Measurements from ENCODE around the gene CHDH.

Gene CHDH, protein sequence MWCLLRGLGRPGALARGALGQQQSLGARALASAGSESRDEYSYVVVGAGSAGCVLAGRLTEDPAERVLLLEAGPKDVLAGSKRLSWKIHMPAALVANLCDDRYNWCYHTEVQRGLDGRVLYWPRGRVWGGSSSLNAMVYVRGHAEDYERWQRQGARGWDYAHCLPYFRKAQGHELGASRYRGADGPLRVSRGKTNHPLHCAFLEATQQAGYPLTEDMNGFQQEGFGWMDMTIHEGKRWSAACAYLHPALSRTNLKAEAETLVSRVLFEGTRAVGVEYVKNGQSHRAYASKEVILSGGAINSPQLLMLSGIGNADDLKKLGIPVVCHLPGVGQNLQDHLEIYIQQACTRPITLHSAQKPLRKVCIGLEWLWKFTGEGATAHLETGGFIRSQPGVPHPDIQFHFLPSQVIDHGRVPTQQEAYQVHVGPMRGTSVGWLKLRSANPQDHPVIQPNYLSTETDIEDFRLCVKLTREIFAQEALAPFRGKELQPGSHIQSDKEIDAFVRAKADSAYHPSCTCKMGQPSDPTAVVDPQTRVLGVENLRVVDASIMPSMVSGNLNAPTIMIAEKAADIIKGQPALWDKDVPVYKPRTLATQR

DNA sequence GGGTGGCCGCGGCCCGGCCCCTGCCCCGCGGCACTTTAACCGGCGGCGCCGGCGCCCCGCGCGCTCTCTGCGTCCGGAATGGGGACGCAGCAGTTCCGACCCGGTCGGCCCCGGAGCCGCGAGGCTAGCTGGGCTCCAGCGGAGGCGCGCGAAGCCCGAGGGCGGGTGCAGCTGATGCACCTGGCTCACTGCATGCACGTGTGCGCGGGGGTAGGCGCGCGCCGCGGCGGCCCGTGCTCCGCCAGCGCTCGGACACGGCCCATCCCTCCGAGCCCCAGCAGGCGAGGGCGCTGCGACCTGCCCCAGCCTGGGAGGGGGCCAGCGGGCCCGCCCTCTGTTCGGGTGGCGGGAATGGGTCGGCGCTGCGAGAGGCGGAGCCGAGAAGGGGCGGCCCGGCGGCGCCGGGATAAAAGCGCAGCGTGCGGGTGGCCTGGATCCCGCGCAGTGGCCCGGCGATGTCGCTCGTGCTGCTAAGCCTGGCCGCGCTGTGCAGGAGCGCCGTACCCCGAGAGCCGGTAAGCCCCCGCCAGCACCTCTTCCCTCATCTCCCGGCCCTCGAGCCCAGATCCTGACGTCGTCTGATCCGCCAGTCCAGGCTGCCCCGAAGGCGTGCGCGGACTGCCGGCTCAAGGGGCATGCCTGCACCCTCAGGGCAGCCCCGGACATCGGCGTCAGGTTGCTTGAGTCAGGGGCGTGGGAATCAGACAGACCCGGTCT is at the start of gene CHDH, which contains the start of gene IL17RB:
Gene CHDH (minus strand): TSS at position 286 of the 717 bp plus-strand sequence. CDS start 22,411 bp downstream, outside the sequence.
Gene IL17RB (plus strand): TSS at position 435 of the 717 bp plus-strand sequence. CDS start 21 bp downstream, at position 456.
- no peak for DNase-seq

DNA sequence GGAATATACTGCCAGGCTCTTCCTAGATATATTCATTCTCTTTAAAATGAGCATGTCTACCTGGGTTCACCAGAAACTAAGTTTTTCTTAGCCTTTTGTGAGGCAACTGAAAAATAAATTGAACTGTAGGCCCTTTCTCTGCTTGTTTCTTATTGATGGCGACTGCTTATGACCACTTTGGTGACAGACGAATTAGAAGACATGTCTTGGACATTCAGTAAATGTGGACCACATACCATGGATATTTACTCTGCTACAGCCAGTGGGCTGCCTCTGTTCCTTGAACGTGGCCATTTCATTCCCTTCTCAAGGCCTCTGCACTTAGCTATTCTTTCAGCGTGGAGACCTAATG is 46.0 kb upstream of the CHDH start:
- DNase-seq: no peak

DNA sequence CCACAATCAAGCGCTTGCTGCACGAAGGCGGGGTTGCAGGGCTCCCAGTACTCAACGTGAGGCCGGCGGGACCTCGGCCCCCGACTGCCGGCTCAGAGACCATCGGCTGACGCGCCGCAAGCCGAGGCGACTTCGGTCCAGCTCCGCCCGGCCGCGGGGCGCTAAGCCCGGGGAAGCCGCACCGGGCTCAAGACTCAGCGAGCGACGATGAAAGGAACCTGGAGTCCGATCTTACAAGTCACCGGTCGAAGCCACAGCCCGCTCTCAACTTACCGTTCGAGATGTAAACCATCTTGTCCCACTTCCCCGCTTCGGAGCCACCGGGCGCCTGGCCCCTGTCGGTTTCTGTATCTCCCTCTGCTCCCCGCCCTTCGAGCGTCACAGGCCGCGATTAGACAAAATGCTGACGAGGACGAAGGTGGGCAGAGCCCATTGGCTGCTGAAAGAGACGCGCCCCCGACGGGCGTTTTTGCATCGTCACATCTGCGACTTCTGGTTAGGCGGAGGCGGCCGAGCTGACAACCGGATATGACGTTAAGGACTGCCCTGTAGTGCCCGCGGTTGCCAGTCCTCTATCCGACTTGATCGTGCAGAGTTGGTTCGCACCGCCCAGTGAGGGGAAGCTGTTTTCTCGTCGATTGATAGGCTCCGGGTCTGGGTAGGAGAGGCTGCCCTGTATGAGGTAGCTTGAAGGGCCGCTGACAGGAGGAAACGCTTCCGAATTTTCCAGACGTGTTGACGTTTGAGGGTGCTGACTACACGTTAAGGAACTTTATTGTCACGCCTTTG is 45.5 kb upstream of the CHDH start, which contains the start of gene SELENOK:
Gene SELENOK (minus strand): TSS at position 363 of the 789 bp plus-strand sequence.
- peak; percentile 96 for DNase-seq

DNA sequence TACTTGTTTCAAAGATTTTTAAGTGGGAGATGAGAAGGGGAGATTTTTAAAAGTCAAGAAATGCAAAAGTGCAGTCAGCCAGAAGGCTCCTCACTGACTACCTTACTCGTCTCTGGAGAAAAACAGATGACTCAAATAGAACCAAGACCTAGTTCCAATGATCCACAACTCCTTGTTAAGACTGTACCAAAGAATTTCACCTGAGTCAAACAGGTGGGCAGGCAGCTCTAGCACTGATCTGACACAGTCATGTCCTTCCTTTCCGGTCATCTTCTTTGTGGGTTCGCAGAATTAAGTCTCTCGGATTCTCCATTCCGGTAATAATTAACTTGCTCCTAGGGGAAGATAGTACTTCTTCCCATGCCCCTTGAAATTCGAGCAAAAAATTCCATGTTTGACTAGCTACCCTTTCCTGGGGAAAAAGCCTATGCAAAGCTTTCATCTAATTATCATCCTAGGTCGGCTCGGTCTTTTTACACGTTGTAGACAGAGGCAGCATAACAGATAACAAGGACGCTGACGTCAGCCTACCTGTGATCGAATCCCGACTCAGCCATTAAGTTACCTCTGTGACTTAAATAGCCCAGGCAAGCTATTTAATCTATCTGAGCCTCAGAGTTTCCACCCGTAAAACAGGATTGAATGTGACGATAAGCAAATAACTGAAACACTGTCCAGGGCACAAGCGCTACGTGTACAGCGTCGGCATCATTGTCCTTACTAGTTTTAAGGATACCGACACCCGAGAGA is 44.7 kb upstream of the CHDH start:
- DNase-seq: no peak

DNA sequence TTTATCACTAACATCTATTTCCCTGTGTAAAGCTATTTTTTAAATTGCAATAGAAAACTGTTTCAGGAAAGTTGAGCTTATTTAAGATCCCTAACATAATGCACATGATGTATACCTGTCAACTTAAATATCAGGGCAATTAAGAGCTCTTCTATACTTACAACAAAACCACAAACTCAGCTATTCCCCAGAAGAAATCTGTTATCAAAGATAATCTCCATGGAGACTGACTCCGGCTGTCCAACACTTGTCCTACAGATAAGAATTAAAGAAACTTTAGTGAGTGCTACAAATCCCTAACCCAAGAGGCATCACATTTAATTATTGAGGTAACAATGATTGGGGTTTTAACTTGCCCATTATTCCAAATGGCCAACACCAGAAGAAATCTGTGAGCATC is 42.0 kb upstream of the CHDH start:
- DNase-seq: no peak

DNA sequence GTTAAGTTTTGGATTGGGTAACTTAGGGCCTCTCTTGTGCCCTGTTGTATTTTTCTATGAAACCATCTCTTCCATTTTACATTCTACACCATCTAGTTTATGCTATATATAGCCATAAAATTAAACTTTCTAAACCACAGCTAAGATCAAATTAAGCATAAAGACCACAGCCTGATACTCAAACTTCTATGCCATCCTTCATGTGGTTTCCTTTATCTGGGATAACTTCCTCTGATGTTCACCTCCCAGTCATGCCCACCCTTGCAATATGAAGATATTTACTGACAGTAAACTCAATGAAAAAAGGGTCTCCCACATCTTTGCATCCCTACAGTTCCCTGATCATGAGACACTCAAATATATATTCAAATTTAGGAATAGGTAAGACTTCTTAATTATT is 41.2 kb upstream of the CHDH start:
- no peak for DNase-seq

DNA sequence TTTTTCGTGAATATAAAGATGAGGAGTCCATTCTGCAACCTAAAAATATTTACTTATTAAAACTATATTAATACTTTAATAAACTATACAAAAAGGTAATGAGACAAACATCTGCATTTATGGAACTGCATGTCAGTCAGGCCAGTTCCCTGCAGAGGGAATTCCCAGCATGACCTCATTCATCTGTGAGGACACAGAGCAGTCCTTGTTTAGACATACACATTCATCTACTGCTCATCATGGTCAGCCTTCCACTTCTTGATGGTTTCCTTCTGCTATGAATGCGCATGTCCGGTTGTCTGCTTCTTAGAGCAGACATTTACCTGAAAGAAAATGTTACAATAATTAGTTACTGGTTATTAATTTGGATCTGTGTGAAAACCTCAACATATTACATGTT is 39.0 kb upstream of the CHDH start:
- DNase-seq: no peak

DNA sequence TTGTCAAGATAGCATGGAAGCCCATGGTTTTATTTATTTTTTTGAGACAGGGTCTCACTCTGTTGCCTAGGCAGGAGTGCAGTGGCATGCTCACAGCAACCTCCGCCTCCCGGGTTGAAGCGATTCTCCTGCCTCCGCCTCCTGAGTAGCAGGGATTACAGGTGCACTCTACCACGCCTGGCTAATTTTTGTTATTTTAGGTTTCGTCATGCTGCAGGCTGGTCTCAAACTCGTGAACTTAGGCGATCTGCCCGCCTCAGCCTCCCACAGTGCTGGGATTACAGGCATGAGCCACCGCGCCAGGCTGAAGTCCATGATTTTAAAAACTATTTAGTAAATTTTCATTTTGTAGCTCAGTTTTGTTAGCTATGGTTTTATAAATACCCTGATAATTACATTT is 38.4 kb upstream of the CHDH start:
- DNase-seq: no peak

DNA sequence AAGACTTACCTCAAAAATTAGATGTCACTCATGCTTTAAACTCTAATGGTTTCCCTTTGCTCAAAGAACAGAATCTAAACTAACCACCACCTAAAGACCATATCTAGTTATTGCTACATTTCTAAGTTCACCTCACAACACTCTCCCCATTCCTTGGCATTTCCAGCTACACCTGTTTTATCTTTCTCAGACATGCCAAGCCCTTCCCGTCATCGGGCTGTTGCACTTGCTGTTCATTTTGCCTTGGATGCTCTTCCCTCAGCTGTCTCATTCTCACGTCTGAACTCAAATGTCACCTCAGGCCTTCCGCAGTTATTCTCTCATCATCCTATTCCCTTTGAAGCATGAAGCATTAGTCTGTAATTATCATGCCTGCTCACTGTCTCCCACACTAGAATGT is 36.8 kb upstream of the CHDH start:
- no peak for DNase-seq

DNA sequence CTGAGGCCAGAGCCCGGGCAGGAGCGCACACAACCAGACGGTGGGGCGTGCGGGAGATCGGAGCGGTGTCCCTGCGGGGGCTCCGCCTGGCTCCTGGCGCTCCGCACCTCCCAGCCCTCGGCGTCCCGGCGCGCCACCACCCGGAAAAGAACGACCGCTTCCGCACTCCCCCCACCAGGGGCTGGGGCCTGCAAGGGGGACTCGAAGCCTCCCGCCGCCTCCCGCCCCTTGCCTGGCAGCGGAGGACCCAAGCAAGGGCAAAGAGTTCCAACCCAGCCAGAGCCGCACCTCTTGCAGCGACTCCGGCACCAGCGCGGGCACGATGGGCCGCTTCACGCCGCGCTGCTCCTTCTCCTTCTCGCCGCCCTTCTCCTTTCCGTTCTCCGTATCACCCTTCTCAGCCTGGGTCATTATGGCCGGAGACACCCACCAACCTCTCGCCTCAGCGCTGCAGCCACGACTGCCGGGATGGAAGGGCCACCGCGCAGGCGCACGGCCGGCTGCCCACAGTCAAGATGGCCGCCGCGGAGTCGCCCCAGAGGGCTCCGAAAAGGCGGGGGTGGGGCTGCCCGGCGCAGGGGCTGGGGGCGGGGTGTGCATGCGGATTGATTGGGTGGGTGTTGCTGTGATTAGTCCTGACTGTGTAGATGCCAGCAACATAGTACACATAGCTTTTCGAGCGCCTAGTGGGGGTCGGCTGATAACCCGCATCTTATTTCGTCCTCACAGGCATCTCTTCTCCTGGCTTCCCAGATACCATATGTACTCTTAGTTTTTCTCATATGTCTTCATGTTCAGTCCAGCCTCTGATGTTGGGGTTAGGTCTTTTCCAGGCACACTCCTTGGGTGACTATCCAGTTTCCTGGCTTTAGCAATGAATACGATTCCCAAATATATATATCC is 35.7 kb upstream of the CHDH start, which contains the start of gene ACTR8:
Gene ACTR8 (minus strand): TSS at position 462 of the 903 bp plus-strand sequence. CDS start 51 bp downstream, at position 411.
- DNase-seq: peak; percentile 73

DNA sequence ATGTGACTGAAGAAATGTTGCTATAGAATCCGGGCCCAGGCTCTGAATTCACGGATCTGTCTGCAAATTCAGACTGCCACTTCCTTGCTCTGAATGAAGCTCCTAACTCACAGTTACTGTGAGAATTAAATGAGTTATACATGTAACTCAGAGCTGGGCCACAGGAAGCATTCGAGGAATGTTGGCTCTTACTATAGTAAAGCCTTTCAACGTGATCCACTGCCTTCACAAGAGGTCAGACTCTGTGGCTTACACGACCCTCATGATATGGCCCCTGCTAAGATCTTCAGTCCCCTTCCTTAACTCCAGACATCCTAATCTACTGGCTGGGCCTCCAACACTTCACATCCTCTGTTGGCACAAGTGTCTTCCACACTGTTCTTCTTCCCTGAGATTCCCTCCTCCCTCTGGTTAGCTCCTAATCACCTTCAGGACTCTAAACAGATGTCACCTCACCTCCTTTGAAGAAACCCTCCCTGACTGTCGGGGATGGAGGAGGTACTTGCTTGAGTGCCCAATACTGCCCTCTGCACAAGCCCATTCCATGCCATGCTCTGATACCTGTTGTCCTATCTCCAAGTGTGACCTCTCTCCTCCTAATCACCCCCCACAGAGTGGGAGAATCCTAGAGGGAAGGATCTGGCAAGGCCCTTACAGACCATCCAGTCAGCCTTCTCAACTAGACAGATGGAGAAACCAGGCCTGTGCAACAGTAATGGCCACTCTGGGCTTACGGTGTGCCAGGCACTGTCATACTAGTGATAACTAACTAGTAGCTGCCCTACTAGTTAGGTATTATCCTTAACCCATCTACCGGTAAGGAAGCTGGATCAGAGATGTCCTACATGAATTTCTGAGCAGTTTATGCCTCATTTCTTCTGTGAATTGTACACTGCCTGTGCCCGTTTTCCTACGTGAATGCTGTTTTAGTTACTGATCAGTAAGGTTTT is 34.5 kb upstream of the CHDH start:
- no peak for DNase-seq

DNA sequence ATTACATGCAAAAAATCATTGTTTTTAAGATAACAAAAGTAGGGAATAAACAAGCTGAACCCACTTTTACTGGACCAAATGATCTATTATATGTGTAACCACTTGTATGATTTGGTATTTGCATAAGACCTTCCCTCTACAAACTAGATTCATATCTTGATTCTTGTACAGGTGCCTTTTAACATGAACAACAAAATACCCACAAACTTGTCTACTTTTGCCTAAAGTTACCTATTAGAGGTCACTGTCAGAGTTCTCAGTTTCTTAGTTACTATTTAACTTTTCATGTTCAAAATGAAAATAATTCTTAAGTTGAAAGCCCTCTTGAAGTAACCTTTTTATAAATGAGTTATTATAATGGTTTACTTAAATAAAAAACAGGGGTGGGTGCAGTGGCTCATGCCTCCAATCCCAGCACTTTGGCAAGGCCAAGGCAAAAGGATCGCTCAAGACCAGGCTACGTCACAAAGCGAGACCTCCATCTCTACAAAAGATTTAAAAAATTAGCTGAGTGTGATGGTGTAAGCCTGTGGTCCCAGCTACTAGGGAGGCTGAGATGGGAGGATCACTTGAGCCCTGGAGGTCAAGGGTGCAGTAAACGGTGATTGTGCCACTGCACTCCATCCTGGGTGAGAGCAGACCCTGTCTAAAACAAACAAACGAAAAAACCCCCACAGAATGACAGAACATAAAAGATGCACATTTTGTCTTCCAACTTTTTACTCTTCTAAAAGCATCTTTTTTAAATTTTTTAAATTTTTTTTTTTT is 19.7 kb upstream of the CHDH start:
- no peak for DNase-seq

DNA sequence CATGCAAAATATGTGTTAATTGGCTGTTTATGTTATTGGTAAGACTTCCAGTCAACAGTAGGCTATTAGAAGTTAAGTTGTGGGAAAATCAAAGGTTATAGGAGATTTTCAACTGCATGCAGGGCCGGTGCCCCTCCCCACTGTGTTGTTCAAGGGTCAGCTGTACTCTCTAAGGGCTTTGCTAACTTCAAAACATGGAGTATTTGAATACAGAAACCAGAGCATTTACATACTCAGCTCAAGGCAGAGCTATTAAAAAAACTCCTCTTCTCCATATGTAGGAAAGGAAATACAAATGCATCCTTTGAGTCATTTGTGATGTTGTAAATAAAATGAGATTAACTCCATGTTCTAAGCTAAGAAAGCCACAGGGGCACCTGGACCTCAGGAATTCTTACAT is 16.9 kb upstream of the CHDH start:
- no peak for DNase-seq

DNA sequence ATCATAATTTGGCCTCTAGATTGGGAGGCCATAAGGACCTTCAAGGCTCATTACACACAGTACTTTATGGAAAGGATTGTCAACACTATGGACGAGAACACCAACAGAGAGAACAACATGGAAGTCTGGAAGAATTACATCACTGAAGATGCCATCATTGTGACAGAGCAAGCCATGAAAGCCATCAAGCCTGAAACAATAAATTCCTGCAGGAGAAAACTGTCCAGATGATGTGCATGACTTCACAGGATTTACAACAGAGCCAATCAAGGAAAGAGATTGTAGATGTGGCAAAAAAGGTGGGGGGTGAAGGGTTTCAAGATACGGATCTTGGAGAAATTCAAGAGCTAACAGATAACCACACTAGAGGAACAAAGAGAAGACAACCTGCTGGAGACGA is 16.0 kb upstream of the CHDH start:
- no peak for DNase-seq

DNA sequence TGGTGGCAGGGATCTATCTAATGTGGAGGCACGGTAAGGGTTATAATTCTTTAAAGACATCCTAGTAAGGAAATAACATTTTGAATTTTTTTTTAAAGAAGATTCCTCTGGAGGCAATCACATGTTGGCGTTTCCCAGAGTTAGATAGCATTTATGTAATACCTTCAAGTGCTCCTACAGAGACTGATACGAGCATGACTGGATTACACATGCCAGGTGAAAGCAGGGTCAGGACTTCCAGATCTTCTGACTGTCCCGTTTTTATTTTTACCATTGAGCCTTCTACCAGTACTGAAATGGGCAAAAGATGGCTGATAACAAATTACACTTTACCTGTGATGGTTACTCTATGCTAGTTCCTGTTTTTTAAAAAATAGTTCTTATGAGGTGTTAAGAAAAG is 14.0 kb upstream of the CHDH start:
- DNase-seq: no peak

DNA sequence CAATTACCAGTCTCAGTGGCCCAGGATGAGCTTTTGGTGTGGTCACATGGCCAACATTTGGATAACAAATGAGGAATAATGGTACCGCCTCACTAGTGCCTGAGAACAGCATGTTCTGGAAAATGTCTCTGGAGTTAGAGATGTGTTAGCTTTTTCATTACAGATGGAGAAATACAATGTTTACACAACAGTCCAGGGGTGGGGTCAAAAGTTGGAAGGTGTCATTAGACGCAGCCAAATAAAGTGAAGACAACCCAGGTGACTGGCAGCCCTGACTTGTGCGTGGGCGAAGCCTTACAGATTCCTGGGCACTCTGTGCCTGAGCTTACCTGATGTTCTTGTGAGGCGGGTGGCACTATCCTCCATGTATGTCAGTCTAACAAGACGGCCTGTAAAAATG is 13.0 kb upstream of the CHDH start:
- no peak for DNase-seq

DNA sequence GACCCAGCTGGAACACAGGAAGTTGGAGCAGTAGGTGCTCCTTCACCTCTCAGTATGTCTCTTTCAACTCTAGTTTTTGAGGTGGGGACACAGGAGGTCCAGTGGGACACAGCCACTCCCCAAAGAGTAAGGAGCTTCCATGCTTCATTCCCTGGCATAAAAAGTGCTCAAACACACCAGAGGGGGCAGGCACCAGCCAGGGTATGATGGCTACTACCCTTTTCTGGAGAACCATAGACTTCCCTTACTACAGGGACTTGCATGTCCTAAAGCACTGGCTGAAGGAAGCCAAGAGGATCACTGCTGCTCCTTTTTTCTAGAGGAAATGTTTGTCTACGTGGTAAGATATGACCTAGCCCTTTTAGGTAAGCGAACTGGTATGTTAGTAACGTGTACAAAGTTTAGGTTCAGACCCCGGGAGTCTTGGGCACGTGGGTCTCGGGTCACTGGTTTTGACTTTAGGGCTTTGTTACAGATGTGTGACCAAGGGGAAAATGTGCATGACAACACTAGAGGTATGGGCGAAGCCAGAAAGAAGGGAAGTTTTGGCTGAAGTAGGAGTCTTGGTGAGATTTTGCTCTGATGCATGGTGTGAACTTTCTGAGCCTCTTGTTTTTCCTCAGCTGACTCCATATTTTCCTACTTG is 12.0 kb upstream of the CHDH start:
- DNase-seq: no peak

DNA sequence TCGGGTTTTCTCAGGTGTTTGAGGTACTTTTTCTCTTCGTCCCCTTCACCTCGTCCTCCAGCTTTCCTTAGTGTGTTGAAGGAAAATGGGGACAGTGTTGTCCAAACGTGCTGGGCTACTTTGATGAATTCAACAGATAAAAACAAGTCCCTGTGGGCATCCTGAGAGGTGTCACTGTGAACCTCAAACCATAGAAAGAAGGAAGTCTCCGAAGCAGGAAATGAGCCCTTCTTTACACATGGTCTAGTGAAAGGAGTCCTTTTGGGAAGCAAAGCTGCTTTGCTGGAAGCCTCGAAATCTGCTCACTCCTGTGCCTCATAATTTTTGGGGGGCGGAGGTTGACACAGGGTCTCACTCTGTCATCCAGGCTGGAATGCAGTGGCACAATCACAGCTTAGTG is 10.7 kb upstream of the CHDH start:
- DNase-seq: no peak

DNA sequence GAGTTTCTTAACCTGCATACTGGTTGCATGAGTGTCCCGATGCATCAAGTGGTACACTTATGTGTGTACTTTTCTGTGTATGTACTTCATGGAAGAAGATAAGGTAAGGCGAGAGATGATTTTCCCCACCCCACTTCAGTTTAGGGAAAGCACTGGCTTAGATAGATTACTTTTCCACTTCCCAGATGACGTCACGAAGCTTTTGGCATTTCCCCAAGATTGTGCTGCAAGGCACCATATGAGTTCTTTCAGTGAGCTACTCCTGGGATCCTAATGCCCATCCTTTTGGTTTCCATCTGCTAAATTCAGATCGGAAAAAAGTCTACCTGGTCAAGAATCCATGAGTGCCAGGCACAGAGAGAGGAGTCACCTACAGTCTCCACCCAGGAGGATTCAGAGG is 4.7 kb upstream of the CHDH start:
- no peak for DNase-seq
